ENCODE measurements around the gene MIPOL1. TPM values are rescaled to one million over a fixed set of nuclear protein-coding genes. Genes with fewer than 3 reads are reported as not detected.

The MIPOL1 gene
- total and polyA plus RNA-seq, 2 of the 13 experiments (the other 11 are each of a cell fraction or from before 2014, with no cell fraction given), result 8.6 to 34.2 TPM

DNA sequence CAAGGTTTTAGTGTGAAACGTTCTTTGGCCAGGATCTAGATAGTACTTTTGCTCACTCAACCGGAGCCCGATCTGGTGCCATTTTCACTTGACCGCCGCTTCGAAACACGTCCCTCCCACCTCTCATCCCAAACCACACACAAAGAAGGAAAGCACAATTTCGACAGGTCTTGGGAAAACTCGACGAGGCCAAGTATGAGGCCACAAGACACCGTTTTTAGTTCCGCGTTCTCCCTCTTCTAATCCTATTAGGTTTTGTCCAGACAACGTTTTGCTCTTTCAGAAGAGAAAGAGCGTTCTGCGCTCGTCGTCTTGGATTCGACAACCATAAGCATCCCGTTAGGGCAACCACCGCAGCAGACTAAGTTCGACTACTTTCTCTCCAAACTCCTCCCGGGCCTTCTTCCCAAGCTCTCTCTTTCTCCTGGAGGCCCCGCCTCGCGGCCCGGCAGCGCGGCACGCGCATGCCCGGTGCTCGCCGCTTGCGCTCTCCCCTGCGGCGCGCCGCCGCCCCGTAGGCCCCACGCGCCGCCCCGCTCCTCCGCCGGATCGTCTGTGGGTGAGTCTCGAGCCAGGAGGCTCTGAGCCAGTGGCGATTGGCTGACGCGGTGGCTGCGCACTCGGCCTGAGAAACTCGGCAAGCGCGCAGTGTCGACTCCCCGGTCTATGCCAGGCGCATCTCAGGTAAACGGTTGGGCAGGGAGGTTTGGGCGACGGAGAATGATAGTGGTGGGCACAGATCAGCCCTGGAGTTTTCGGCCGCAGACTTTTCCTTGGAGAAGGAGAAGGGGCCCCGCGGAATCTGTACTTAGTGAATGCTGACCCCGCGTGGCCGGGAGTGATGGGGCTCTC lies at the start of gene MIPOL1 (continued):
- TF ChIP-seq, protein P1, sequence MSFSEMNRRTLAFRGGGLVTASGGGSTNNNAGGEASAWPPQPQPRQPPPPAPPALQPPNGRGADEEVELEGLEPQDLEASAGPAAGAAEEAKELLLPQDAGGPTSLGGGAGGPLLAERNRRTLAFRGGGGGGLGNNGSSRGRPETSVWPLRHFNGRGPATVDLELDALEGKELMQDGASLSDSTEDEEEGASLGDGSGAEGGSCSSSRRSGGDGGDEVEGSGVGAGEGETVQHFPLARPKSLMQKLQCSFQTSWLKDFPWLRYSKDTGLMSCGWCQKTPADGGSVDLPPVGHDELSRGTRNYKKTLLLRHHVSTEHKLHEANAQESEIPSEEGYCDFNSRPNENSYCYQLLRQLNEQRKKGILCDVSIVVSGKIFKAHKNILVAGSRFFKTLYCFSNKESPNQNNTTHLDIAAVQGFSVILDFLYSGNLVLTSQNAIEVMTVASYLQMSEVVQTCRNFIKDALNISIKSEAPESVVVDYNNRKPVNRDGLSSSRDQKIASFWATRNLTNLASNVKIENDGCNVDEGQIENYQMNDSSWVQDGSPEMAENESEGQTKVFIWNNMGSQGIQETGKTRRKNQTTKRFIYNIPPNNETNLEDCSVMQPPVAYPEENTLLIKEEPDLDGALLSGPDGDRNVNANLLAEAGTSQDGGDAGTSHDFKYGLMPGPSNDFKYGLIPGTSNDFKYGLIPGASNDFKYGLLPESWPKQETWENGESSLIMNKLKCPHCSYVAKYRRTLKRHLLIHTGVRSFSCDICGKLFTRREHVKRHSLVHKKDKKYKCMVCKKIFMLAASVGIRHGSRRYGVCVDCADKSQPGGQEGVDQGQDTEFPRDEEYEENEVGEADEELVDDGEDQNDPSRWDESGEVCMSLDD (CRISPR knock-in tag; IDR thresholded peaks at IDR 0.05; ENCODE audit: borderline replicate concordance), result peak; percentile 86
- TF ChIP-seq, protein P2, sequence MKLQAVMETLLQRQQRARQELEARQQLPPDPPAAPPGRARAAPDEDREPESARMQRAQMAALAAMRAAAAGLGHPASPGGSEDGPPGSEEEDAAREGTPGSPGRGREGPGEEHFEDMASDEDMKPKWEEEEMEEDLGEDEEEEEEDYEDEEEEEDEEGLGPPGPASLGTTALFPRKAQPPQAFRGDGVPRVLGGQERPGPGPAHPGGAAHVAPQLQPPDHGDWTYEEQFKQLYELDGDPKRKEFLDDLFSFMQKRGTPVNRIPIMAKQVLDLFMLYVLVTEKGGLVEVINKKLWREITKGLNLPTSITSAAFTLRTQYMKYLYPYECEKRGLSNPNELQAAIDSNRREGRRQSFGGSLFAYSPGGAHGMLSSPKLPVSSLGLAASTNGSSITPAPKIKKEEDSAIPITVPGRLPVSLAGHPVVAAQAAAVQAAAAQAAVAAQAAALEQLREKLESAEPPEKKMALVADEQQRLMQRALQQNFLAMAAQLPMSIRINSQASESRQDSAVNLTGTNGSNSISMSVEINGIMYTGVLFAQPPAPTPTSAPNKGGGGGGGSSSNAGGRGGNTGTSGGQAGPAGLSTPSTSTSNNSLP (IDR thresholded peaks at IDR 0.05; ENCODE audit: low read depth, low read length), result peak; percentile 39; the same call in 1 of the 2 replicates
- TF ChIP-seq ZNF367 (CRISPR knock-in tag; IDR thresholded peaks at IDR 0.05; ENCODE audit: borderline replicate concordance) (peak; percentile 91; the same call in 1 of the 2 replicates), SATB2 (CRISPR knock-in tag; IDR thresholded peaks at IDR 0.05) (0 out of 2 replicates have a peak, but pooled peaks have one; percentile 68), CCDC6 (CRISPR knock-in tag; IDR thresholded peaks at IDR 0.05) (peak; percentile 99), SP2 (CRISPR knock-in tag; IDR thresholded peaks at IDR 0.05) (no peak), BRCA1 (CRISPR knock-in tag; IDR thresholded peaks at IDR 0.05) (peak; percentile 41; the same call in 1 of the 2 replicates), NONO (IDR thresholded peaks at IDR 0.05) (no peak), NONO (CRISPR knock-in tag; conservative IDR thresholded peaks at IDR 0.05) (peak; percentile 94), ZNF556 (CRISPR knock-in tag; IDR thresholded peaks at IDR 0.05; ENCODE audit: borderline replicate concordance) (peak; percentile 84; the same call in 1 of the 2 replicates), ZFYVE20 (CRISPR knock-in tag; IDR thresholded peaks at IDR 0.05; ENCODE audit: borderline replicate concordance, low read depth) (peak; percentile 84; the same call in 1 of the 2 replicates), NFYC (CRISPR knock-in tag; IDR thresholded peaks at IDR 0.05) (peak; percentile 71), HNRNPUL1 (IDR thresholded peaks at IDR 0.05; ENCODE audit: low read depth, low read length) (no peak), ISL2 (CRISPR knock-in tag; IDR thresholded peaks at IDR 0.05) (peak; percentile 71)
- TF ChIP-seq, protein P3, sequence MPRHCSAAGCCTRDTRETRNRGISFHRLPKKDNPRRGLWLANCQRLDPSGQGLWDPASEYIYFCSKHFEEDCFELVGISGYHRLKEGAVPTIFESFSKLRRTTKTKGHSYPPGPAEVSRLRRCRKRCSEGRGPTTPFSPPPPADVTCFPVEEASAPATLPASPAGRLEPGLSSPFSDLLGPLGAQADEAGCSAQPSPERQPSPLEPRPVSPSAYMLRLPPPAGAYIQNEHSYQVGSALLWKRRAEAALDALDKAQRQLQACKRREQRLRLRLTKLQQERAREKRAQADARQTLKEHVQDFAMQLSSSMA (CRISPR knock-in tag; IDR thresholded peaks at IDR 0.05), result peak; percentile 76; the same call in 1 of the 2 replicates
- TF ChIP-seq, protein P4, sequence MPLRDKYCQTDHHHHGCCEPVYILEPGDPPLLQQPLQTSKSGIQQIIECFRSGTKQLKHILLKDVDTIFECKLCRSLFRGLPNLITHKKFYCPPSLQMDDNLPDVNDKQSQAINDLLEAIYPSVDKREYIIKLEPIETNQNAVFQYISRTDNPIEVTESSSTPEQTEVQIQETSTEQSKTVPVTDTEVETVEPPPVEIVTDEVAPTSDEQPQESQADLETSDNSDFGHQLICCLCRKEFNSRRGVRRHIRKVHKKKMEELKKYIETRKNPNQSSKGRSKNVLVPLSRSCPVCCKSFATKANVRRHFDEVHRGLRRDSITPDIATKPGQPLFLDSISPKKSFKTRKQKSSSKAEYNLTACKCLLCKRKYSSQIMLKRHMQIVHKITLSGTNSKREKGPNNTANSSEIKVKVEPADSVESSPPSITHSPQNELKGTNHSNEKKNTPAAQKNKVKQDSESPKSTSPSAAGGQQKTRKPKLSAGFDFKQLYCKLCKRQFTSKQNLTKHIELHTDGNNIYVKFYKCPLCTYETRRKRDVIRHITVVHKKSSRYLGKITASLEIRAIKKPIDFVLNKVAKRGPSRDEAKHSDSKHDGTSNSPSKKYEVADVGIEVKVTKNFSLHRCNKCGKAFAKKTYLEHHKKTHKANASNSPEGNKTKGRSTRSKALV (CRISPR knock-in tag; IDR thresholded peaks at IDR 0.05), result peak; percentile 98
- TF ChIP-seq, protein P5, sequence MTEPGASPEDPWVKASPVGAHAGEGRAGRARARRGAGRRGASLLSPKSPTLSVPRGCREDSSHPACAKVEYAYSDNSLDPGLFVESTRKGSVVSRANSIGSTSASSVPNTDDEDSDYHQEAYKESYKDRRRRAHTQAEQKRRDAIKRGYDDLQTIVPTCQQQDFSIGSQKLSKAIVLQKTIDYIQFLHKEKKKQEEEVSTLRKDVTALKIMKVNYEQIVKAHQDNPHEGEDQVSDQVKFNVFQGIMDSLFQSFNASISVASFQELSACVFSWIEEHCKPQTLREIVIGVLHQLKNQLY (CRISPR knock-in tag; IDR thresholded peaks at IDR 0.05), result no peak
- TF ChIP-seq, protein P6, sequence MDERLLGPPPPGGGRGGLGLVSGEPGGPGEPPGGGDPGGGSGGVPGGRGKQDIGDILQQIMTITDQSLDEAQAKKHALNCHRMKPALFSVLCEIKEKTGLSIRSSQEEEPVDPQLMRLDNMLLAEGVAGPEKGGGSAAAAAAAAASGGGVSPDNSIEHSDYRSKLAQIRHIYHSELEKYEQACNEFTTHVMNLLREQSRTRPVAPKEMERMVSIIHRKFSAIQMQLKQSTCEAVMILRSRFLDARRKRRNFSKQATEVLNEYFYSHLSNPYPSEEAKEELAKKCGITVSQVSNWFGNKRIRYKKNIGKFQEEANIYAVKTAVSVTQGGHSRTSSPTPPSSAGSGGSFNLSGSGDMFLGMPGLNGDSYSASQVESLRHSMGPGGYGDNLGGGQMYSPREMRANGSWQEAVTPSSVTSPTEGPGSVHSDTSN (CRISPR knock-in tag; IDR thresholded peaks at IDR 0.05), result no peak
- TF ChIP-seq, protein P7, sequence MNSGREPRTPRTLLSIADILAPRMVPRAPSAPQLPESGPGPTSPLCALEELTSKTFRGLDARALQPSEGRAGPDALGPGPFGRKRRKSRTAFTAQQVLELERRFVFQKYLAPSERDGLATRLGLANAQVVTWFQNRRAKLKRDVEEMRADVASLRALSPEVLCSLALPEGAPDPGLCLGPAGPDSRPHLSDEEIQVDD (CRISPR knock-in tag; IDR thresholded peaks at IDR 0.05; ENCODE audit: borderline replicate concordance), result peak; percentile 99
